AG10803 (cell line): ENCODE data around the gene GRIN2A.

Experiments used
- DNase-seq: peaks from one replicate; pipeline ENCODE4 v3.0.0; 2010; ENCODE audit warnings: low read depth
- H3K4me3 ChIP-seq: 2 replicates; pipeline ENCODE4 v1.5.1; 2011; ENCODE audit warnings: mild to moderate bottlenecking, low read length, control low read depth
- CTCF ChIP-seq: conservative IDR thresholded peaks from 2 replicates; pipeline ENCODE4 v1.5.1; 2011; ENCODE audit warnings: mild to moderate bottlenecking, low read length, control low read depth, inconsistent platforms

The GRIN2A gene

GRCh38 chr16:10138881-10139280, 43.3 kb downstream of the GRIN2A start:
- DNase-seq: no peak
- H3K4me3 ChIP-seq: no peak overlapping the region
- TF ChIP-seq CTCF: no peak

DNA sequence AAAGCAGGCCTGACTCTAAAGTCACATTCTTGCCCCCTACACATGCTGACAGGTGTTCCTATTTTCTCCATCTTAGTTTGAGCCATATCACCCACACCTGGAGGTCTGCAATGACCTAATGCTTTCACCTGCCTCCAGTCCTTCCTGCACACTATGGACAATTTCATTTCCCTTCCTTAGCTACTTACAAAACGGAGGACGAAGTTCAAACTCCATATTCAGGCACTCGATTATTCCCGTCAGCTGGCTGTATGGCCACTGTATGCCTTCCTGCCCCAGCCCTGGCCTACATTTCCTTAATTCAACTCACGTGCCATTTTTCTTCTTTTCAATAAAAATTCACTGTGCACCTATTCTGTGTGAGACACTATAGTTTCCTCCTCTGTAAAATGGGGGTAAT, 44.9 kb downstream of the GRIN2A start:
- no peak for DNase-seq
- TF ChIP-seq CTCF: no peak
- no peak overlapping the region for H3K4me3 ChIP-seq

DNA sequence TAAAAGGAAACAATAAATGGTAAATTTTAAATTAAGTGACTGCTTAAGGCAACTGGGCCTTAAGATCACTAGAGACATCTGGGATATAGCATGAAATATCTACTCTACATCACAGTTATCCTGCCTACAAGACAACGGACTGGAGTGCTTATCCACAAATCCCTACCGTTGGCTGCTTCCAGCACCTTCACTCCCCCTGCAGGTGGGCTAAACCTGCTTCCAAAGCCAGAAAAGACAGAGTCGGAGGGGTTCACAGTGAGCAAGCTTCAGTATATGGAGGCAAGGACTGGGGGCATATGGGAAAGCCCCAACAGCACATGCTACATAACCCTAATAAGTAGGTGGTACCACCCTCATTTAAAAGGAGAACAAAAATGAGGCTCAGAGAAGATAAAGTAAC, 45.3 kb downstream of the GRIN2A start:
- no peak overlapping the region for H3K4me3 ChIP-seq
- DNase-seq: no peak
- TF ChIP-seq CTCF: no peak

DNA sequence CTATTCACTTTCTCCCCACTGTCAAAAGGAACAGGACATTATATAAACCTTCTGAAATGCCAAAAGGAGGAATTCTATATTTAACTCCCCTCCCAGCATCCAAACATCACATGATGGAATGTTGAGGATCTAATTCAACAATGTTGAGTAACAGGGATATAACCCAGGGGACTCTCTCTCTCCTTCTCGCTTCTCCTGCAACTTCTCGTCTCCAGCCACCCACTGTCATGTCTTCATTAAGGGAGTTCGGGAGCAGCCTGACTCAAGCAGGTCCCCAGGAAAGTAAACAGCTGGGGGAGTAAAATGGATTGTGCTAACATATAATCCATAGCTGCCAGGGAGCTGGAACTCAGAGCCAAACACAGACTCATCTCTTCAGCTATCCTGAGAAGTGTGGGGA, 51.7 kb downstream of the GRIN2A start:
- DNase-seq: peak; percentile 18
- H3K4me3 ChIP-seq: no peak overlapping the region
- TF ChIP-seq CTCF: no peak

DNA sequence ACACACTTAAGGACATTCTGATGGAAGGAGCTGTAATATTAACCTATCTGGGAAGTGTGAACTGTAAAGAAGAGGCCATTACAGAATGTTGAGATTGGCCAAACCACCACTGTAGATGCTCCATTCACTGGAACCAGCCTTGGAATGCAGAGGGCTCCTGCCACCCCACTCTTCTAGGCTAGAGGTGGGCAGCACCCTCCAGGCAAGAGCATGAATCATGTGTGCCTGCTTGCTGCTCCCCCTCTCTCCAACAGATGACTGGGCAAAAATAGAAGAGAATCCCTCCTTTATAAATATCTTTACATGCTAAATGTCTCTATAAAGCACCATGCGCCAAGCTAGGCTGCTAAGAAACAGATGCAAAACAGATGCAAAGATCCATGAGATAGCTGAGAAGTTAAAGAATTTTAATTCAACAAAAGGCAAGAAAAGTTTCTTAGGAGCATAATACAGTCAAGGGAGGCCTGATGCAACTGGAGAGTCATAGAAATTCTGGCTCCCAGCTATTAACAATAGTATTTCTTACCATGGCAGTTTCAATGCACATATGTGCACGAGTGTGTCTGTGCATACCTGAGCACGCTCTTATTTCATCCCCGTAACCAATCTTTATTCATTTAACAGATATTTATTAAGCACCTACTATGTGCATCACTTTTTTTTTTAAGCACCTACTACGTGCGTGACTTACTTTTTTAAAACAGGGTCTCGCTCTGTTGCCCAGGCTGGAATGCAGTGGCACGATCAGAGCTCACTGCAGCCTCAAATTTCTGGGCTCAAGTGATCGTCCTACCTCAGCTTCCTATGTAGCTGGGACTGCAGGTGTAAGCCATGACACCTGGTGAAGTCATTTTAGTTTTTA, 53.6 kb downstream of the GRIN2A start:
- peak; percentile 72 for DNase-seq
- no peak for TF ChIP-seq CTCF

GRCh38 chr16:10126686-10127085, 55.5 kb downstream of the GRIN2A start:
- TF ChIP-seq CTCF: no peak
- no peak overlapping the region for H3K4me3 ChIP-seq
- peak; percentile 49 for DNase-seq

More for the DNA sequence above, 53.6 kb downstream of the GRIN2A start:
- no peak overlapping the region for H3K4me3 ChIP-seq

- DNase-seq: peak; percentile 10
- no peak for TF ChIP-seq CTCF
- H3K4me3 ChIP-seq: no peak overlapping the region
Observed at GRCh38 chr16:10123141-10123540, 59.1 kb downstream of the GRIN2A start.
